Left forelimb (tissue), 1 donor: ENCODE results near the gene PPP1CC.
"Not testable (repeated sequence)": the region's sequence is repeated elsewhere in the genome, so short reads cannot be mapped to it uniquely, and the experiment has no call there.

Experiments
- DNase-seq: peaks from one replicate; pipeline ENCODE4 v3.0.0-alpha.2; 2018; ENCODE audit warnings: low spot score

Gene PPP1CC

DNA sequence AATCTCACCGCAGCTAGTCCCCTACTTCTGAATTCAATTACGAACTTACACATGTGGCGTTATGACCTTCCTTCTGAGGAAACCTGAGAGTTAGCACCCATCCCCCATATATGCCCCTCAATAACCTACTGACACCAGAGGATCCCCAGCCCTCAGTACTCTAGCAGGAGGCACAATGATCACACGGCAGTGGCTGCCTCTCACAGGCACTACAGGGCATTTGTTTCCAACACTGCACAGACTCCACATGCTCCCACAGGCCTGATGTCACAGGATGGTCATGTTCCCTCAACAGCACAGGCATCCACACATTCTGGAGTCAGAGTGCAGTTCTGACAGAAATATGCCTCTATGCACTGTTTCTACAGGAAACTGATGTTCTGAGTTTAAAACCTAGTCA is 17.4 kb downstream of the PPP1CC start:
- no peak for DNase-seq

GRCh38 chr12:110722892-110723291 is 19.8 kb downstream of the PPP1CC start:
- DNase-seq: not testable (repeated sequence)

DNA sequence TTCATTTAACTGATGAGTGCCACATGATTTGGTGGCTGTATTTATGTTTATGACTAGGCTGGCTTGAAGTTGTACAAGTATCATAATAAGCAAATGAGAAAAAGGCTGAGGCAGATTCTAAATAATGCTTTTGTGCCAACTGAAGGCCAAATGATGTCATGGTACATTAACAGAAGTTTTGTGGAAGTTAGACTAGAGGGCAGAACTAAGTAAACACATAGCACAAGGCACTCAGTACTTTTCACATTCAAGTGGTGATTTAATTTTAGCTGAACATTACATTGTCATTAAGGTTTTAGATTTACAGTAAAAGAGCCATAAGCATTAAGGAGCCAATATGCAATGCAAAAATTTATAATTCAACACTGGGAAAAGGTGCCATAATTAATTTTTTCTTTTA is 21.1 kb downstream of the PPP1CC start:
- DNase-seq: no peak

- no peak for DNase-seq
Observed at GRCh38 chr12:110720516-110720915, 22.2 kb downstream of the PPP1CC start.

- DNase-seq: no peak
Observed at GRCh38 chr12:110718222-110718908, 24.3 kb downstream of the PPP1CC start.

GRCh38 chr12:110717037-110717436 is 25.7 kb downstream of the PPP1CC start:
- no peak for DNase-seq

GRCh38 chr12:110708917-110709316 is 33.8 kb downstream of the PPP1CC start:
- DNase-seq: no peak

DNA sequence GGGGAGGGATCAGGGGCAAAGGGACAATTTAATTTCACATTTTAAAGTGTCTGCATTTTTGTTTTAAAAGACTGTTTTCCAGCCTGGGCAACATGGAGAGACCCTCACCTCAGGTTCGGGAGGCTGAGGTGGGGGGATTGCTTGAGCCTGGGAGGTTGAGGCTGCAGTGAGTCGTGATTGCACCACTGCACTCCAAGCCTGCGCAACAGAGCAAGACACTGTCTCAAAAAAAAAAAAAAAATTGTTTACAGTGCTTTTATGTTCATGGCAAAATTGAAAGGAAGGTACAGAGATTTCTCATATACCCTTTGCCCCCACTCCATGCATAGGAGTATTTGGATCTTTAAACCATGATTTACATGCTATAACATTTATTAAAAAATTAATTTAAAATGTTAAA is 37.4 kb downstream of the PPP1CC start:
- DNase-seq: no peak

- no peak for DNase-seq
Observed at GRCh38 chr12:110704750-110705149, 37.9 kb downstream of the PPP1CC start.

GRCh38 chr12:110704231-110704630 is 38.5 kb downstream of the PPP1CC start:
- no peak for DNase-seq

DNA sequence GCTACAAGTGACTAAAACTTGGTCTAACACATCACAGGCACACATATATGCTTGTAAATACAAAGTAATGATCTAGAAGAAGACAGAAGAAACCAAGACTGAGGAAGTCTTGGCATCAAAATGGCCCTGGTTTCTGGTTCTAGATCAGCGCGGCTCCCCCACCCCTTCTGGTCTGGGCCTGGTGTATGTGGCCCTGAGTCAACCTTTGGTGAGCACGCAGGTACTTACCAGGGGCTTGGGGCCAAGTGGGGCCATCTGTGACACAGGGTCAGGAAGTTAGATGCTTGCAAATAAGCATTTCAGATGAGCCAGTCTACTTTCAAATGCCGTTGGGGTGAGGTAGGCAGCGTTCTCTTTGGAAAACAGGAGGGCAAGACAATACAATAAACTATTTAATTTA is 40.6 kb downstream of the PPP1CC start:
- DNase-seq: no peak

- peak; percentile 33 for DNase-seq
Observed at GRCh38 chr12:110699591-110700445, 42.9 kb downstream of the PPP1CC start.

DNA sequence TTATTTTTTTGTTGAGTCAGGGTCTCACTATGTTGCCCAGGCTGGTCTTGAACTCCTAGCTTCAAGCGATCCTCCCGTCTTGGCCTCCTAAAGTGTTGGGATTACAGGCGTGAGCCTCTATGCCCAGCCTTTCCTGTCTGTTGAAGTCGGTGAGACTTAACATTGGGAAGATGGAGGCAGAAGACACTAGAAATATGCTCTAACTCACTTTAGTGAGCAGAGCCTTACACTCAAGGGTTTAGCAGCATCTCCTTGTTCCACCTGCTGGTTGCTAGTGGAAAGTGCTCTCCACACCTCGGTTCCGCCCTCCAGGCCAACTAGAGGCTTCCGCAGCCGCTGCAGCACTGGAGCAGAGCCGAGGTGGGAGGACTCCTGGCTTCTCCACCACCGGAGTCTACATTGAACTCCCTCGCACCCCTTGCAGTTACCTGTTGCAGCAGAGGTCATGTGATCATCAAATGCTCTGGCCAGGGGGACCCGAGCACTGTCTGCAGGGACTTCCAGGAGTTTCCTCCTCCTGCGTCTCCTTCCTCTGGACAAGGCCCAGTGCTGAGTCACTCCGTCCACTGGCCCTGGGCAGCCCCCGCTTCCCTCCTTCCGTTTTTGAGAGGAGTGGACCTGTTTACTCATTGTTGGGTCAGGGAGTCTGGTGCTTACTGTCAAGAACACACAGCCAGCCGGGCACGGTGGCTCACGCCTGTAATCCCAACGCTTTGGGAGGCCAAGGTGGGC is 44.4 kb downstream of the PPP1CC start:
- peak; percentile 82 for DNase-seq

GRCh38 chr12:110697236-110697635 is 45.5 kb downstream of the PPP1CC start:
- DNase-seq: no peak

DNA sequence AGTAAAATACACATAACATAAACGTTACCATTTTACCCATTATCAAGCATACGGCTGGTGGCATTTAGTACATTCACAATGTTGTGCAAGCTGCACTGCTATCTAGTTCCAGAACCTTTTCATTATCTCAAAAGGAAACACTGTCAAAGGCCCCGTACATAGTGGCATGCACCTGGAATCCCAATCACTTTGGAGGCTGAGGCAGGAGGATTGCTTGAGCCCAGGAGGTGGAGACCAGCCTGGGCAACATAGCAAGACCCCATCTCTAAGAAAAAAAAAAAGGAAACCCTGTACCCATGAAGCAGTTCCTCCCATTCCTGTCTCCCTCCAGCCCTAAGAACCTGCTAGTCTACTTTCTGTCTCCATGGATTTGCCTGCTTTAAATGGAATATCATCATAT is 46.4 kb downstream of the PPP1CC start:
- DNase-seq: peak; percentile 5

DNA sequence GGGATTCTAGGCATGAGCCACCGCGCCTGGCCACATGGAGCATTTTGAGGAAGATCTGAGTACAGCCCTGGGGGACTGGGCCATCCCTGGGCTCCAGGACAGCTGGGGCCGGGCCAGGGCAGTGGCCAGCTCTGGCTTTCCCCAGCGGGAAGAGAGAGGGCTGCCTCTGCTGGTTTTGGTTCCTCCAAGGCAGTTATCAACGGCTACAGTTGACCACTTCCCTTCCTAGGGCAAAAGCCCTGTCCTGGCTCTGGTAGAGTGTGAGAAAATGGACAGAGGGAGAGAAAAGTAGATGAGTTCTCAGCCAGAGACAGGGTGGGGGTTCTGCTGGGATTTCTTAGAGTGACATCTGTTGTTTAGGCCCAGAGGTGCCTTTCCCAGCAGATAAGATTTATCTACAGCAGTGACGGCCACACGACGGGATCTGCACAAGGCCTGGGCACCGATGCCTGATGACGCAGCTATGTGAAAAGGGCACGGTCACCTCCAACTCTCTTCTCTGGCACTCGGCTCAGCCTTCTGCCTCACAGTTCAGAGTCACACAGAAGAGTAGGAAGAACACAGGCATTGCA is 48.3 kb downstream of the PPP1CC start:
- DNase-seq: no peak

DNA sequence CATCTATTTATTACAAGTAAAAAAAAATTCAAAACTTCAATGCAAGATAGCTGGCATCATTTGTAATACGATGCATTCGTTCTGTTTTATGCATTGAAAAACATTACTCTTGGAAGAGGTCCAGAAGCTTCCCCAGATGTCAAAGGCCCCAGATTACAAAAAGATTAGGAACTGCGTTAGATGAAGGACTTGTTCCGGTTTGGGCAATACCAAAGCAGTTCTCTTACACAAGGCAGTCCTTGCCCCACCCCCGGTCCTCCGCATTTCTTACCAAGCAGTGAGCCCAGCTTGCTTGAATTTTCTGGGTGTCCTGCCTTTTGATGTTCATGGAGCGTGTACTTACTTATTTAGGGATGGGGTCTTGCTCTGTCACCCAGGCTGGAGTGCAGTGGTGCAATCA is 49.0 kb downstream of the PPP1CC start:
- no peak for DNase-seq

- DNase-seq: peak; percentile 18
Observed at GRCh38 chr12:110690127-110690430, 52.6 kb downstream of the PPP1CC start.

DNA sequence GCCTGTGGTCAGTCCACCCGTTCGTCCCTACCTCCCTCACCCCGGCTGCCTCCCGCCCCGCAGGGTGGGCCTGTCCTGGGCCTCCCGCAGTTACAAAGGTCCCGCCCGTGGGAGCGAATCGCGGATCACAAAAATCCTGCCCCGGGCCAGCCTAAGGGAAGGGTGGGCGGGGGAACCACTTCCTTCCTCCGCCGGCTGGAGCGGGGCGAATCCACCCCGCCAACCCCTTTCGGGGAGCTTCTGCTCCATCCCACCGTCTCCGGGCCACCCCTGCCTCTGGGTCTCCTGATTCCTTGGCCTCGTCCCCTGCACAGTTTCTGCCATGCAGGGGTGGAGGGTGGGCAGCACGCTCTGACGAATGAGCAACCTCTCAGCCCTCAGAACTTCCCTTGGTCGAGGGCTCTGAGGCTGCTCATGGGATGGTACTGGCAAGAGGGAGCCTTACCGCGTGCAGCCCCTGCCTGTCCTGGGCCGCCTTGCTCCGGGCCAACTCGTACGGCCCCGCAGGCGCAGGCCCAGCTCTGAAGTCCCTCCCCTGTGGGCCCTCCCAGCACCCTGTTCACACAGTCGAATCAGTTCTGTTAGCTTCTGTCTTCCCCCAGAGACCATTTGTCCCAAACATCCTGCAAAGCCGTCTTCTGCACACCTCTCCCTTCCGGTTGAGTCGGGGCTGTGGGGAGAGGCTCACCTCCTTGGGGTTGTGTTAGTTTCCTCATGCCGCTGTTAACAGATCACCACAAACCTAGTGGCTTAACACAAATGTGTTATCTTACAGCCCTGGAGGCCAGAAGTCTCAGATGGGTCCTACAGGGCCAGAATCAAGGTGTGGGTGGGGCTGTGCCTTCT is 53.2 kb downstream of the PPP1CC start:
- DNase-seq: peak; percentile 83

- peak; percentile 80 for DNase-seq
Observed at GRCh38 chr12:110688446-110689280, 54.0 kb downstream of the PPP1CC start, which contains the start of gene HVCN1. TSS of gene HVCN1 (minus strand) at chr12:110689115. CDS start at chr12:110683245, 5,870 bp downstream.
